ENCODE data around the gene OTOG.

DNA sequence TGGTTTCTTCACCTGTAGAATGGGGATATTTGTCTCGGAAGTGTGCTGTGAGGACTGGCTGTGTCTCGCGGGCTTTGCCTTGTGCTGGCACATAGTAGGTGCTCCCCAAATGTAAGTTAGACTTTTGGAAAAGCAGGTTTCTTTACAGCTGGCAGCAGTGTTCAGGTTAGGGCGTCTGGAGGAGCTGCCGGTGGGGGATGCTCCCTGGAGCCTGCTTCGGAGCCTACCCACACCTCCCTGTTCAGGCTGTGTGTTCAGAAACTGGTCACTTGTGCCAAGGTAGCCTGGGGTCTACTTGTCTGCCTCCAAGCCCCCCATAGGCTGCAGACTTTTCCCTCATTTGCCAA, 60.0 kb downstream of the OTOG start:
- TF ChIP-seq, protein P1, sequence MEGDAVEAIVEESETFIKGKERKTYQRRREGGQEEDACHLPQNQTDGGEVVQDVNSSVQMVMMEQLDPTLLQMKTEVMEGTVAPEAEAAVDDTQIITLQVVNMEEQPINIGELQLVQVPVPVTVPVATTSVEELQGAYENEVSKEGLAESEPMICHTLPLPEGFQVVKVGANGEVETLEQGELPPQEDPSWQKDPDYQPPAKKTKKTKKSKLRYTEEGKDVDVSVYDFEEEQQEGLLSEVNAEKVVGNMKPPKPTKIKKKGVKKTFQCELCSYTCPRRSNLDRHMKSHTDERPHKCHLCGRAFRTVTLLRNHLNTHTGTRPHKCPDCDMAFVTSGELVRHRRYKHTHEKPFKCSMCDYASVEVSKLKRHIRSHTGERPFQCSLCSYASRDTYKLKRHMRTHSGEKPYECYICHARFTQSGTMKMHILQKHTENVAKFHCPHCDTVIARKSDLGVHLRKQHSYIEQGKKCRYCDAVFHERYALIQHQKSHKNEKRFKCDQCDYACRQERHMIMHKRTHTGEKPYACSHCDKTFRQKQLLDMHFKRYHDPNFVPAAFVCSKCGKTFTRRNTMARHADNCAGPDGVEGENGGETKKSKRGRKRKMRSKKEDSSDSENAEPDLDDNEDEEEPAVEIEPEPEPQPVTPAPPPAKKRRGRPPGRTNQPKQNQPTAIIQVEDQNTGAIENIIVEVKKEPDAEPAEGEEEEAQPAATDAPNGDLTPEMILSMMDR (IDR thresholded peaks at IDR 0.05), result no peak
- TF ChIP-seq POLR2A (IDR thresholded peaks at IDR 0.05), result no peak

All from lower leg skin (tissue), 3 donors.